Measurements from ENCODE around the gene FAIM2. TPM values are rescaled to one million over a fixed set of nuclear protein-coding genes. Genes with fewer than 3 reads are reported as not detected.

The FAIM2 gene
- total and polyA plus RNA-seq, 2 donors (not counting 1 experiment from before 2014, with no cell fraction given) = 0.50 to 1.00 TPM

DNA sequence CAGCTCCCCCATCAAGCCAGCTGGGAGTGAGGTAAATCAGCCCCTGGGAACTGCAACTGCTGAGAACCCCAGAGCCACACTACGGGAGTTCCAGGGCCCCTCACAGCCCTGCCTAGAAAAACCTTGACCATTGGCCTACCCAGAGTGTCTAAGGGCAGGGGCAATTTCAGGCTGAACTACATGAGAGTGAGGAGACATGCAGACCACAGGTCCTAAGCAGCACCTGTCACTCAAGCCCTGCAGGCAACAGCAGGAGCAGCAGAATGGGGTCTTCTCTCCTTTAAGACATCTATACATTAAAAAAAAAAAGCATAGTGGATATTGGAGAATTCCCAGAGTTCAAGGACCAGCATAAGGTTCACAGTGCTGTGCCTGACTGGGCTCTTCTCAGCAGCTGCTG is 80.3 kb downstream of the FAIM2 start:
- no peaks in the 10 kb centered on the region for H4K20me1 ChIP-seq (ENCODE audit: control insufficient read depth, extremely low read depth, insufficient read depth, low read length)

DNA sequence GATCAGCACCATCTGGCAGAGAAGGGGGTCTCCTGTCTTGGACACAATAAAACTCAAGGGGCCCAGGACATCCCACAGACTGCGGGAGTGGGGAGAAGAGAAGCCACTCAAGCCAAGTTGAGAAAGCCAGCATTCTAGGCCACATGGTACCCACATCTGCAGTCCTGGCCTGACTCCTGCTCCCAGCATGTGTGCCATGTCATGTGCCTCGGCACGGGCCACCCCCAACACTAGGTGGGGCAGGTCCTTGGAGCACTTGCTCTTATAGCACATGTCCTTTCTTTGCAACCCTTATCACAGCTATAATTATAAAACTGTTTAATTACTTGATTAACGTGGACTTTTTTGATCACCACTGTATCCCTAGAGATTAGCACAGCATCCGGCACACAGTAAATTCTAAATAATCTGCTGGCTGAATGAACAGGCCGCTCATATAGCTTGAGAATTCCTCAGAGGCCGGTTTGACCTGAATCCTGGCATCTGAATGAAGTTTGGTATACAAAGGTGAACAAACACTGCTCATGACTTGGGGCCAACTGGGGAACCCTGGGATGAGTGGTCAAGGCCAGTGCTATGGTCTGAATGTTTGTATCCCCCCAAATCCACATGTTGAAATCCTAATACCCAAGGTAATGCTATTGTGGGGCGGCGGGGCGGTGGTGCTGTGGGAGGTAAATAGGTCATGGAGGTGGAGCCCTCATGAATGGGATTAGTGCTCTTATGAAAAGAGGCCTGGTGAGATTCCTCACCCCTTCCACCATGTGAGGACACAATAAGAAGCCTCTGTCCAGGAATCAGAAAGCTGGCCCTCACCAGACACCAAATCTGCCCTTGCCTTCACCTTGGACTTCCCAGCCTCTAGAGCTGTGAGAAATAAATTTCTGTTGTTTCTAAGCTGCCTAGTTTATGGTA is 82.1 kb downstream of the FAIM2 start:
- H3K36me3 ChIP-seq (ENCODE audit: control insufficient read depth, insufficient read depth, low read length) = peaks cover 2% of the 10 kb centered on the region
- no peak overlapping the region for H2AFZ ChIP-seq (ENCODE audit: low read length)
- H3K79me2 ChIP-seq (ENCODE audit: control insufficient read depth, insufficient read depth, low read length) = peaks cover 47% of the 10 kb centered on the region
- DNase-seq (ENCODE audit: low read depth in 2 of 2) = no peak
- H3K9me3 ChIP-seq (ENCODE audit: control insufficient read depth, insufficient read depth, low read depth, low read length) = no peaks in the 10 kb centered on the region
- H3K4me2 ChIP-seq (ENCODE audit: extremely low read depth, insufficient read depth, low read length) = no peak overlapping the region
- no peak overlapping the region for H3K4me3 ChIP-seq (replicated peaks in 1 of 4; ENCODE audit: control extremely low read depth in 1 of 4, insufficient read depth in 1 of 4, low read depth in 3 of 4, low read length in 4 of 4)
- no peak overlapping the region for H3K27ac ChIP-seq (ENCODE audit: insufficient read depth, low read length)
- H3K9ac ChIP-seq (ENCODE audit: insufficient read depth, low read length) = no peak overlapping the region
- H3K27me3 ChIP-seq (ENCODE audit: control insufficient read depth, insufficient read depth, low read length) = no peaks in the 10 kb centered on the region
- no peaks in the 10 kb centered on the region for H4K20me1 ChIP-seq (ENCODE audit: control insufficient read depth, extremely low read depth, insufficient read depth, low read length)
- TF ChIP-seq EZH2 (IDR thresholded peaks at IDR 0.05; ENCODE audit: low read length, missing control alignments) (no peak), CTCF (conservative IDR thresholded peaks at IDR 0.05 in 1 of 2, IDR thresholded peaks at IDR 0.05 in 1 of 2; ENCODE audit: low read depth in 1 of 2, low read length in 2 of 2) (no peak)
- H3K4me1 ChIP-seq (ENCODE audit: control insufficient read depth, extremely low read depth, insufficient read depth, low read length) = peaks cover 24% of the 10 kb centered on the region

More for the DNA sequence above, 80.3 kb downstream of the FAIM2 start:
- peaks cover 55% of the 10 kb centered on the region for H3K79me2 ChIP-seq (ENCODE audit: control insufficient read depth, insufficient read depth, low read length)
- no peak for TF ChIP-seq CTCF (conservative IDR thresholded peaks at IDR 0.05 in 1 of 2, IDR thresholded peaks at IDR 0.05 in 1 of 2; ENCODE audit: low read depth in 1 of 2, low read length in 2 of 2)
- TF ChIP-seq EZH2 (IDR thresholded peaks at IDR 0.05; ENCODE audit: low read length, missing control alignments) = no peak
- H3K9me3 ChIP-seq (ENCODE audit: control insufficient read depth, insufficient read depth, low read depth, low read length) = no peaks in the 10 kb centered on the region
- peaks cover 2% of the 10 kb centered on the region for H3K36me3 ChIP-seq (ENCODE audit: control insufficient read depth, insufficient read depth, low read length)
- H3K4me2 ChIP-seq (ENCODE audit: extremely low read depth, insufficient read depth, low read length) = no peak overlapping the region
- DNase-seq (ENCODE audit: low read depth in 2 of 2) = no peak
- H3K27ac ChIP-seq (ENCODE audit: insufficient read depth, low read length) = no peak overlapping the region
- H3K9ac ChIP-seq (ENCODE audit: insufficient read depth, low read length) = no peak overlapping the region
- no peaks in the 10 kb centered on the region for H3K27me3 ChIP-seq (ENCODE audit: control insufficient read depth, insufficient read depth, low read length)
- H3K4me3 ChIP-seq (replicated peaks in 1 of 4; ENCODE audit: control extremely low read depth in 1 of 4, insufficient read depth in 1 of 4, low read depth in 3 of 4, low read length in 4 of 4) = no peak overlapping the region
- no peak overlapping the region for H2AFZ ChIP-seq (ENCODE audit: low read length)
- H3K4me1 ChIP-seq (ENCODE audit: control insufficient read depth, extremely low read depth, insufficient read depth, low read length) = peaks cover 28% of the 10 kb centered on the region

- DNase-seq (ENCODE audit: low read depth in 2 of 2) = no peak
- H3K4me2 ChIP-seq (ENCODE audit: extremely low read depth, insufficient read depth, low read length) = no peak overlapping the region
- H3K36me3 ChIP-seq (ENCODE audit: control insufficient read depth, insufficient read depth, low read length) = no peaks in the 10 kb centered on the region
- peaks cover 9% of the 10 kb centered on the region for H3K4me1 ChIP-seq (ENCODE audit: control insufficient read depth, extremely low read depth, insufficient read depth, low read length)
- no peak overlapping the region for H3K27ac ChIP-seq (ENCODE audit: insufficient read depth, low read length)
- H3K4me3 ChIP-seq (replicated peaks in 1 of 4; ENCODE audit: control extremely low read depth in 1 of 4, insufficient read depth in 1 of 4, low read depth in 3 of 4, low read length in 4 of 4) = no peak overlapping the region
- no peaks in the 10 kb centered on the region for H3K27me3 ChIP-seq (ENCODE audit: control insufficient read depth, insufficient read depth, low read length)
- no peaks in the 10 kb centered on the region for H3K9me3 ChIP-seq (ENCODE audit: control insufficient read depth, insufficient read depth, low read depth, low read length)
- TF ChIP-seq EZH2 (IDR thresholded peaks at IDR 0.05; ENCODE audit: low read length, missing control alignments) (no peak), CTCF (conservative IDR thresholded peaks at IDR 0.05 in 1 of 2, IDR thresholded peaks at IDR 0.05 in 1 of 2; ENCODE audit: low read depth in 1 of 2, low read length in 2 of 2) (no peak)
- H4K20me1 ChIP-seq (ENCODE audit: control insufficient read depth, extremely low read depth, insufficient read depth, low read length) = no peaks in the 10 kb centered on the region
- no peak overlapping the region for H2AFZ ChIP-seq (ENCODE audit: low read length)
- H3K79me2 ChIP-seq (ENCODE audit: control insufficient read depth, insufficient read depth, low read length) = peaks cover 41% of the 10 kb centered on the region
- no peak overlapping the region for H3K9ac ChIP-seq (ENCODE audit: insufficient read depth, low read length)
Measured at GRCh38 chr12:49819786-49820185, 83.9 kb downstream of the FAIM2 start.

Data from fibroblast of lung (primary cell).